NCI-H524 (cell line): ENCODE results near the gene SLC66A3.

Experiments used
- DNase-seq, 2 experiments: peaks; one replicate each; lab custom pipeline; 2025; lab: John Stamatoyannopoulos, UW

The SLC66A3 gene

GRCh38 chr2:11155381-11156035, at the start of gene SLC66A3:
SLC66A3 (plus strand) TSS chr2:11155467; CDS start chr2:11155547, 80 bp downstream.
- DNase-seq = peak; percentile 69 to 93

GRCh38 chr2:11109002-11109401, 46.3 kb upstream of the SLC66A3 start:
- DNase-seq = no peak

GRCh38 chr2:11112870-11113428, 42.3 kb upstream of the SLC66A3 start:
- no peak for DNase-seq

DNA sequence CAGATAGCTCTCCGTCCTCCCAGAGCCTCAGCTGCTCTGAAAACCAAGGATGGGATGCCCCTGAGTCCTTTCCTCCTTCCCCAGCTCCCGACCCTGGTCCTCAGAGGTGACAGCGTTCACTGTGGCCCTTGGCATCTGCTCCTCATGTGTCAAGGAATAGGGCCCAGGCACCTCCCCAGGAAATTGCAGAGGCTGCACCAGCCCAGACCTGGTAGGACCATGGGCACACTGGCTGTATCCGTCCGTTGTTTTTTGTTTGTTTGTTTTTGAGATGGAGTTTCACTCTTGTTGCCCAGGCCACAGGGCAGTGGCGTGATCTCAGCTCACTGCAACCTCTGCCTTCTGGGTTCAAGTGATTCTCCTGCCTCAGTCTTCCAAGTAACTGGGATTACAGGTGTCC, 37.5 kb upstream of the SLC66A3 start:
- DNase-seq = no peak

GRCh38 chr2:11118761-11119160, 36.5 kb upstream of the SLC66A3 start:
- no peak for DNase-seq

DNA sequence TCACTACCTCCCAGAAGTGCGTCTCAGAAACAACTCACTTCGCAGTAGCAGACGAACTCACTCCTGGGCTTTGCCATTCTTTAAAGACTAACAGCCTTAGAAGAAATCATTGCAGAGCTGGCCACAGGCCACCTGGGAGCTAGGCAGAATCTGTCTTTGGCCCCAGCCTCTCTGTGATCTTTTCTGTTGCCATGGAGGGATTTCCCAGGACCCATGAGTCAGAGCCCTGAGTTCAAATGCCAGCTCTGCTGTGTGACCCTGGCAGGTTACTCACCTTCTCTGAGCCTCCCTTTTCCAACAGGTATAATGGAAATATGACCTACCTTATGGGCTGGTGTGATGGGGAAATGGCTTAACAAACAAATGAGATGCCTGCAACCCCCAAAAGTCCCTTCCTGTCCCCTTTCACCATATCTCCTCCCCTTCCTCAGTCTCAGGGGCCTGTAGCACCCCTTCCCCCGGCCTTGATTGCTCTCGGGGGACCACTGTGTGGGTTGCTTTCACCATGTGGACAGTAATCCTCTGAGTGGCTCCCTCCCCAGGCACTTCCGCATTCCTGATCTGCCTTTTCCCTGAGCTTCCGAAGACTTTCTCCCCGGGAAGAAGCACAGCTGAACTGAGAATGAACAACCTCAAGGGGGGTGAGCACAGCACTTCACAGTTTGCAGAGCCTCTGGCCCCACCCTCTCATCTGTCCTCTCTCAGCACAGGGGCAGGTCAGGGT, 34.0 kb upstream of the SLC66A3 start:
- DNase-seq = peak in 1 of 2 experiments; percentile 18

GRCh38 chr2:11121823-11122155, 33.5 kb upstream of the SLC66A3 start:
- no peak for DNase-seq

DNA sequence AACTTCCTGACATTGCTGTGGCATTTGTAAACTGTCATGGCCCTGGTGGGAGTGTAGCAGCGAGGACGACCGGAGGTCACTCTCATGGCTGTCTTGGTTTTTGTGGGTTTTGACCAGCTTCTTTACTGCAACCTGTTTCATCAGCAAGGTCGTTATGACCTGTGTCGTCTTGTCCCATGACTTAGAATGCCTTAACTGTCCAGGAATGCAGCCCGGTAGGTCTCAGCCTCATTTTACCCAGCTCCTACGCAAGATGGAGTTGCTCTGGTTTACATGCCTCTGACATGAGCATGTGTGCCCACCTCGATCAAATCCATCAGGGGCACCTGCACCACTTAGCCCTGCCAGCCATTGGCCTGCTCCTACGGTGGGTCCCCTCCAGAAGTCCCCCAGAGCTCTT, 32.9 kb upstream of the SLC66A3 start:
- no peak for DNase-seq

- no peak for DNase-seq
Observed at GRCh38 chr2:11123001-11123809, 32.1 kb upstream of the SLC66A3 start.

GRCh38 chr2:11123856-11124759, 31.2 kb upstream of the SLC66A3 start:
- peak in 1 of 2 experiments; percentile 77 for DNase-seq

- no peak for DNase-seq
Observed at GRCh38 chr2:11124760-11125068, 30.6 kb upstream of the SLC66A3 start.

- peak in 1 of 2 experiments; percentile 45 for DNase-seq
Observed at GRCh38 chr2:11127761-11128160, 27.5 kb upstream of the SLC66A3 start.

DNA sequence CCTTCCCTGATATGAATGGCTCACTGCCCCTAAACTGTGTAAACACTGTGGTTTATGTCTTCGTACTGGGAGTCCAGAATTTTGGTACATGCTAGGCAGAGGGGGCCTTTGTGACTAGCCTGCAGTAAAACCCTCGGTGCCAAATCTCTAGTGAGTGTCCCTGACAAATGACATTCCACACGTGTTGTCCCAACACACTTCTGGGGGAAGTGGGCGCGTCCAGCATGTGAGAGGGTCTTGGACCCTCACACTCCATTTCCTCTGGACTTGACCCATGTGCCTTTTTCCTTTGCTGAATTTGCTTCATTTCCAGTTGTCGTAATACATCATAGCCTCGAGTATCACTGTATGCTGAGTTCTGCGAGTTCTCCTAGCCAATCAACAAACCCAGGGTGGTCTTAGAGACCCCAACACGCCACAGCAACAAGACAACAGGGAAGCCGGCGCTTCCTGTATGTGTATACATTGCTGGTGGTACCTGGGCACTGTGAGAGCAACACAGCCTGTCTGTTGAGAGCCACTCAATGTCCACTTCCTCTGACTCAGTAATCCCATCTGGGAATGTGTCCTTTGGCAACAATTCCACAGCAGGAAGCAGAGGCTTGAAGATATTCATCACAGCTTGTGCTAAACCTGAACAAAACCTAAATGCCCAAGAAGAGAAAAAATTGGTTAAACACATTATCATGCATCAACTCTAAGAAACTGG, 26.9 kb upstream of the SLC66A3 start:
- DNase-seq = no peak

DNA sequence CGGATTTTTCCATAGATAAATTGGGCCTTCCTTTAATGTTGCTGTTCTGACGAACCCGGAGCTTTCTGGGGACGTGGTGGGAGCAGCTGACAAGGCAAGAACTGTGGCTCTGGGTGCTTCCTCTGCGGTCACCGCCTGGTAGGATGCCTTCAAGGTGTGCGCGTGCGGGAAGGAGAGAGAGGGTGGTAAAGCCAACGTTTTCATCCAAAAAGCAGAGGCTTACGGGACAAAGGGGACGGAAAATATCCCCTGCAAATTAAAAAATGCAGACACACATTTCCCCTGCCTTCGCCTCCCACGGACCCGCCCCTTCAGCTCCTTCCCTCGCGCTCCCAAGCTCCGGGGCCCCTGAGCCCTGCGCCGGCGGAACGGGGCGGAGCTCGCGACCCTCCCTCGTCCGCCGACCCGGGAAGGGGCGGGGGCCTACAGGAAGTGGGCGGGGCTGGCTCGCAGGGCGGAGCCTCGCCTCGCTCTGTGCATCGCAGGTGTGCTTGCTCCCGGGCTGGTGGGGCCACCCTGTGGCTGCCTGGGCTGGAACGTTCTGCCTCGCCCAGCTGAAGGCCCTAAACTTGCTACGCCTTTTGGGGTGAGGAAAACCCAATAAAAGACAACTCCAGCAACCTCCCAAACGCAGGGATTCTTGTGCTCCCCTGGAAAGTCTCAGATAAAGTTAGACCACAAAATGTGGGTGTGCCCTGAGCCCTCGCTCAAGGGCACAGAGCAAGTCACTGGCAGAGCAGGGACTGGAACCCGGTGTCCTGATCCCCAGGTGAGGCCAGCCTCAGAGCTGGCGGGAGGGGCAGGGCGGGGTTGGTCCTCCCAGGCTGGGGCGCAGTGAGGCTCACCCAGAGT, 25.4 kb upstream of the SLC66A3 start:
- DNase-seq = peak; percentile 59 to 88

- DNase-seq = no peak
Observed at GRCh38 chr2:11131166-11131920, 23.9 kb upstream of the SLC66A3 start.

DNA sequence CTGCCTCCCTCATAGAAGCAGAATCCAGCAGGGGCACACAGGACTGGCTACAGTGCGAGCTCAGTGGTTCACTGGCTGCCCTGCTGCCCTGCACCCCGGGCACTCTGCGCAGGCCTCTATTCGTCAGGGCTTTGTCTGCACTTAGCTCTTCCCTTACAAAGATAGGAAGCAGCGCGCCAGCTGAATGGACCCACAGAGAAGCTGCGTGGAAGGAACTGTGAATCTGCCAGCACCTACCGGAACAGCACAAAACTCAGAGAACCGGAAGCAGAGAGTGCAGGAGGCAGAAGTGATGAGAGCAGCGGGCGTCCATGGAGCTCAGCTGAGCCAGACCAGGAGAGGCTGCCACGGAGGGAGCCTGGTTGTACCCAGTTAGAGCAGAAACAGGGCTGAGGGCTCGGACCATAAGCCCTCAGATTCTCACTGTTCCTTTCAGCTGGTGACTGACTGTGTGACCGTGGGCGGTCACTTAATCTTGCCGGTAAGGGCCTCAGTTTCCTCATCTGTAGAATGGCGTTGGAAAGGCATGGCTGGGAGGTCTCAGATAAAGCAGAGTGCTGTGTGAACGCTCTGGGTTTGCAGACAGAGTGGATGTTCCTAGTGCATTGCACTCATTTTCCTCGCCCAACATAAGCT, 23.1 kb upstream of the SLC66A3 start:
- peak in 1 of 2 experiments; percentile 37 for DNase-seq

DNA sequence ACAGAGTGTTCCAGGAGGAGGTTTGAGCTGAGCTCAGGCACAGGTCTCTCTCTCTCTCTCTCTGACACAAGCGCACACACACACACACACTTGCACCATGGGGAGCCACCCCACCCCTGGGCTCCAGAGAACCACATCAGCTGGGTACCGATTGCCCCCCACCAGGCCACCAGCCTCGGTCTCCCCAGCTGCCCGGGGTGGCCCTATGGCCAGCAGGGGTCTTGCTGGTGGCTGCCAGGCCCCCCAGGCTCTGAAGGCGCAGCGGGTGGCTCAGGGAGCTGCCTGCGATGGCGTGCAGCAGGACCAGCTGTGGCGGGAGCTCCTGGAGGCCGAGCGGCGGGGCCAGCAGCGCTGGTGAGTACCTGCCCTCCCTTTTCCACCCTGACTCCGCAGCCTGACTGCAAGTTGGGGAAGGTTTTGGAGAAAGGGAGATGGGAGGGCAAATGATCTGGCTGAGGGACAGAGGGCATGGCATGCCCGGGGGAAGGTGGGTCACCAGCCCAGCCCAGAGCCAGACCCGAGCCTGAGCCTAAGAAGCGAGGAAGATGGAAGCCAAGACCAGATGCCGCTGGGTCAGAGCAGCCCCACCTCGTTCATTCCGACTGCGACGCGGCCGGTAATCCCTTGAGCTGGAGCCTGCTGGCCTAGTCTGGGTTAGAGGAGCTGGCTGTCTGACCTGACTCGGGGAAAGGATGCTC, 21.9 kb upstream of the SLC66A3 start:
- DNase-seq = peak; percentile 81 to 89

GRCh38 chr2:11133936-11134320, 21.3 kb upstream of the SLC66A3 start:
- DNase-seq = peak in 1 of 2 experiments; percentile 60
